GM18502 (cell line): ENCODE results near the gene FCER2.

Experiments
- ATAC-seq: cut with Tn5 transposase; IDR thresholded peaks from one replicate; pipeline ENCODE4 v1.9.1; 2021; ENCODE audit warnings: mild to moderate bottlenecking; ENCODE audit not compliant: unreplicated experiment, poor library complexity

Gene FCER2

DNA sequence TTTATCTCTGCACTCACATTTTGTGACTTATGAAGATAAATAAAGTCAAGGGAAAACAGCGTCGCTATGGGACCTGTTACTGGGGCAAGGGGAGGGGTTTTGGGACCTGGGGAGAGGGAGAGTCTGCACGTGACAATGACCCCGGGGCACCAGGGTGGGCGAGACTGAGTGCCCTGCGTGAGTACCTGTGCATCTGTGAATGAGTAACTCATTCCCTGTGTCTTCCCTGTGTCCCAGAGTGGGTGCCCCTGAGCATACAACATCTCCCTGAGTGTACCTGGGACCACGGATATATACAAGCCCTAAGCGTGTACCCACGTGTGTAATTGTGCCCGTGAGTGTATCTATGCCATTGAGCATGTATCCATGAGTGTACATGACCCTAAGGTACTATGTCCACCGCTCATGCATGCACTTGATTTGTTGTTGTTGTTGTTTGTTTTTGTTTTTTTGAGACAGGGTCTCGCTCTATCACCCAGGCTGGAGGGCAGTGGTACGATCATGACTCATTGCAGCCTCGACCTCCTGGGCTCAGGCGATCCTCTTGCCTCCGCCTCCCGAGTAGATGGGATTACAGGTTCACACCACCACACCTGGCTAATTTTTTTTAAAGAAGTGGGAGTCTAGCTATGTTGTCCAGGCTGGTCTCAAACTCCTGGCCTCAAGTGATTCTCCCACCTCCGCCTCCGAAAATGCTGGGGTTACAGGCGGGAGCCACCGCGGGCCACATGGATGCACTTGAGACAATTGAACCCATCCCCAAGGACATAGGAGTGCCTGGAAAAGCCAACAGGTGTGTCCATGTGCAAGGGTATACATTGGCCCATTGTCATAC, 21.9 kb downstream of the FCER2 start:
- ATAC-seq: no peak

DNA sequence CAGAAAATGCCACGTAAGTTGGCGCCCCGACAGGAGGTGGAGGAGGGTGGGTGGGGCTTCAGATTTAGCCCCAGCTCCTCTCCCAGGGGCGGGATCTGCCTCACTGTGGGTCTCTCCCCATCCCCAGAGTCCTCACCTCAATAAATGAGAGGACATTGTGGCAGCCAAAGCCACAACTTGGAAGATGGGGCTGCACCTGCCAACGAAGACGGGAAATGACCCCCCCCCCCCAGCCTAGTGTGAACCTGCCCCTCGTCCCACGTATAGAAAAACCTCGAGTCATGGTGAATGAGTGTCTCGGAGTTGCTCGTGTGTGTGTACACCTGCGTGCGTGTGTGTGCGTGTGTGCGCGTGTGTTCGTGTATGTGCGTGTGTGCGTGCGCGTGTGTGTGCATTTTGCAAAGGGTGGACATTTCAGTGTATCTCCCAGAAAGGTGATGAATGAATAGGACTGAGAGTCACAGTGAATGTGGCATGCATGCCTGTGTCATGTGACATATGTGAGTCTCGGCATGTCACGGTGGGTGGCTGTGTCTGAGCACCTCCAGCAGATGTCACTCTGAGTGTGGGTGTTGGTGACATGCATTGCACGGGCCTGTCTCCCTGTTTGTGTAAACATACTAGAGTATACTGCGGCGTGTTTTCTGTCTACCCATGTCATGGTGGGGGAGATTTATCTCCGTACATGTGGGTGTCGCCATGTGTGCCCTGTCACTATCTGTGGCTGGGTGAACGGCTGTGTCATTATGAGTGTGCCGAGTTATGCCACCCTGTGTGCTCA, 22.8 kb downstream of the FCER2 start:
- ATAC-seq: no peak

DNA sequence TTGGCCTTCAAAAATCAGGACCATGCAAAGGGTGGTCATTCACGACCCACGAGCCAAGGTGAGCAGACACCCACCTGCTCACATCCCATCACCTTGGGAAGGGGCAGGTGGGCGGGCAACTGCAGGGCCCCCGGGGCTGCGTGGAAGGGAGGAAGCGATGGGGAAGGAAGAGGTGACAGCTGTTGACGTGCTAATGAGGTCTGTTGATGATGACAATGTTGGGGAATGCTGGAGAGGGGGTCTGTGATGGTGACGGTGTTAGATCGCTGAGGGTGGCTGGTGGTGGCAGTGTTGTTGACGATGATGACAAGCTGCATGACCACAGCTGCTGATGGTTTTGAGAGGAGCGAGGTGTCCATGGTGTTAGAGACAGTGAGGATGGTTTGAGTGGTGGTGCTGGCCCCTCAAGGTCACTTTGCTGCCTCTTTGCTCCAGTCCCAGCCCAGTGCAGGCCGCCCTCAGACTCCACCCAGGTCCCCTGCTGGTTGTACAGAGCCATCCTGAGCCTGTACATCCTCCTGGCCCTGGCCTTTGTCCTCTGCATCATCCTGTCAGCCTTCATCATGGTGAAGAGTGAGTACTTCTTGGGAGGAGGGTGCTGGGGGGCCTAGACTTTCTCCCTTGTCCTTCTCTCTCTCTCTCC, 24.1 kb downstream of the FCER2 start:
- ATAC-seq: no peak

DNA sequence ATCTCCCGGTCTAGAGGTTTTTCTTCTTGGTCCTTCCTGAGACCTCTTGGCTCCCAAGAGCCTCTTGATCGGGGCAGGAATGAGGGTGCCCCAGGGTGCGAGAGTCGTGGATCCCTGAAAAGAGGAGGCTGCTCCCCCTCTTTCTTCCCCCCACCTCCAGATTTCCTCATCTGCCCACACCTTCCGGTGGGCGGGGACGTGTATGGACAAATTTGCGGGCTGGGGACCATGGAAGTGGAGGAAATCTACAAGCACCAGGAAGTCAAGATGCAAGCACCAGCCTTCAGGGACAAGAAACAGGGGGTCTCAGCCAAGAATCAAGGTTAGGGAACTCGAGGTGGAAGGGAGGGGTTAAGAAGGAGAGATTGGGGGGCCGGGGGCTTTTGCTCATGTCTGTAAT, 25.1 kb downstream of the FCER2 start, which contains the start of gene MCEMP1:
Gene MCEMP1, plus strand, starts transcription at position 237 of the 400 bp plus-strand sequence. Its CDS starts 31 bp downstream, at position 268.
- ATAC-seq: no peak

DNA sequence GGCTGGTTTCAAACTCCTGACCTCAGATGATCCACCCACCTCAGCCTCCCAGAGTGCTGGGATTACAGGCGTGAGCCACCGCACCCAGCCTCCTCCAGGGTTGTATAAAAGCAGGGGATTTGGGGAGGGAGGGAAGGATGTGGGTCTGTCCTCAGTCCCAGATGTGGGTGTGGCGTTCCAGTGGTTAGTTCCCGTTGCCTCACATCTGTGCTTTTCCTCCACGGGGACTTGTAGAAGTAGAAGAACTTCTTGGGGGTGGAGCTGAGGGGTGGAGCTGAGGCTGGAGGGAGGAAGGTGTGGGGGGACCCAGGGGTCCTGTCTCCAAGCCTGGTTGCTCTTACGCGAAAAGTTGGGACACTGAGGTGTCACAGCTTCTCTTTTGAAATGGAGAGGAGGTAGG, 25.6 kb downstream of the FCER2 start:
- no peak for ATAC-seq

DNA sequence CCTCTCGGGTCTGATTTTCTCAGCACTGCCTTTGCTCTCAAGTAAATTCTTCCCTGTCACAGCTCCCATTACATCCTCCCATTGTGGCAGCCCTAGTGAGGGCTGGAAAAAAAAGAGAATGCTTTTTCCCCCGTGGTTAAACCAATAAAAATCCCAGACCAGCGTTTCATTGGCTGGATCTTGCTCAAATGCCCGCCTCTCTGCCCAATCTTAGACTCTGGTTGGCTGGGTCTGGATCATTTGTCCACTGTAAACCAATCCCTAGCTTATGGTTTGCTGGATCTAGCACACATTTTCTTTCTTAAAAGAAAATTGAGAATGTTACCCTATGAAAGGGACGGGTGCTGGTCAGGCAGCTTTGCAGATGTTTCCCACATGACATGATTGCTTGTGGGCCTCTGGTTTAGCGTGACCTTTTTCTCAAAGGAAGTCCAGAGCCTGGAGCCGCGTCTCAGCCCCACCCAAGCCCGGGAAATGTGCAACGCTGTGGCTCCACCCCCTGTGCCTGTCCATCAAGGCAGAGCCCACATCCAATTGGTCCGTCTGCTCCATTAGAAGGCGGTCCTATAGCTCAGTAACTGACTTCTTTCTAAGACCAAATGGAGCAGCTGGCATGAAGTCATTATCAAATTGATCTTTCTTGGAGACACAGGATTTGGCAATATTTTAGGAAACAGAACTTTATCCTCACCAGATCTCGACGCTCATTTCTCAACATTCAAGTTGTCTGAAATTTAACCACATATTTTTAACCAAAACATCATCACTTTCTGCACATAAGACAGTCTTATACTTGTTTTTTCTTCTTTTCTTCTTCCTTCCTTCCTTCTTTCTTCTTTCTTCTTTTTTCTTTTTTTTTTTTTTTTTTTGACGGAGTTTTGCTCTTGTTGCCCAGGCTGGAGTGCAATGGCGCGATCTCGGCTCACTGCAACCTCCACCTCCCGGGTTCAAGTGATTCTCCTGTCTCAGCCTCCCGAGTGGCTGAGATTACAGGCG, 27.6 kb downstream of the FCER2 start:
- no peak for ATAC-seq

DNA sequence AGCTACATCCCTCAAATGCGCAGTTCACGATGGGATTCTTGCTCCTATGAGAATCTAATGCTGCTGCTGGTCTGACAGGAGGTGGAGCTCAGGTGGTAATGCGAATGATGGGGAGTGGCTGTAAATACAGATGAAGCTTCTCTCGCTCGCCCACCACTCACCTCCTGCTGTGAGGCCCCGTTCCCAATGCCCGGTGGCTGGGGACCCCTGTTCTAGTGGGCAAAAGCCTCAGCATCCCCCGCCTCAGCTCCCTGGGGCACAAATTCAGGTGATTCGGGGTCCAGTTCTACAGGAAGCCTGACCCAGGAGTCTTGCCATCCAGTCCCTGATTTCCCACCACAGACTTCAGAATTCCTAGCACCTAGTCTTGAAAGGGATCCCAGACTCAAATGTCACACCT, 29.4 kb downstream of the FCER2 start:
- no peak for ATAC-seq

DNA sequence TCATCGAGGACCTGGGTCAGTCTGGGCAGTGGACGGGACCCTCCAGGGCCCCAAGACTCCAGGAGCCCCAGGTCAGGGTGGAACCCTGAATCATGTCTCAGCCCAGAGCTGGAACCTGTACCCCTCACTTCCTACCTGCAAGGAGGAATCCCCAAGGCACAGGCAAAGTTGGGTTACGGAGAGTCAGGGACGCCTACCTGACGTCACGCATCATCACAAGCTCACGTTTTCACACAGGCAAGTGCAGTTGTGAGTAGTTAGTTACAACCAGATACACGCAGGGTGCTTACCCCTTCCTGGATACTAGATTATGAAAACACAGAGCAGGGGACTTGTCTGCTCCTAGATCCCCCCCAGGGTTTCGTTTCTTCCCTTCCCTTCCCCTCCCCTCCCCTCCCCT, 31.1 kb downstream of the FCER2 start:
- no peak for ATAC-seq

DNA sequence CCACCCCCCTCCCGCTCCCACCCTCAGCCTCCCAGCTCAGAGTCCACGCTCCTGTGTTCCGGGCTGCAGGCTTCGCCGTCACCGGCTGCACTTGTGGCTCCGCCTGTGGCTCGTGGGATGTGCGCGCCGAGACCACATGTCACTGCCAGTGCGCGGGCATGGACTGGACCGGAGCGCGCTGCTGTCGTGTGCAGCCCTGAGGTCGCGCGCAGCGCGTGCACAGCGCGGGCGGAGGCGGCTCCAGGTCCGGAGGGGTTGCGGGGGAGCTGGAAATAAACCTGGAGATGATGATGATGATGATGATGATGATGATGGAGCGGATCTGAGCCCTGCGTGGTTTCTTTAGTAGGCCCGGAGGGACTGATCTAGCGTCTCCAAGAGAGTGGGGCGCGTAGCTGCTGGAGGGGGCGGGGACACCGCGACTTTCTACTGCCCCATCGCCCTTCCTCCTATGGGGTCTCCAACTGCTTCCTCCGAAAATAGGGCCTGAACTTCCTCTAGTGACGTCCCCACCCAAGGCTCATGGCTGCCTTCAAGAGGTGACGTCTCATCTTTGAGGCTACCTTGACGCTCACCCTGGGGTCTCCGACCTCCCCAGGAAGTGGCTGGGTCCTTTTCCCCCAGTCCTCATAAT, 31.7 kb downstream of the FCER2 start:
- no peak for ATAC-seq

DNA sequence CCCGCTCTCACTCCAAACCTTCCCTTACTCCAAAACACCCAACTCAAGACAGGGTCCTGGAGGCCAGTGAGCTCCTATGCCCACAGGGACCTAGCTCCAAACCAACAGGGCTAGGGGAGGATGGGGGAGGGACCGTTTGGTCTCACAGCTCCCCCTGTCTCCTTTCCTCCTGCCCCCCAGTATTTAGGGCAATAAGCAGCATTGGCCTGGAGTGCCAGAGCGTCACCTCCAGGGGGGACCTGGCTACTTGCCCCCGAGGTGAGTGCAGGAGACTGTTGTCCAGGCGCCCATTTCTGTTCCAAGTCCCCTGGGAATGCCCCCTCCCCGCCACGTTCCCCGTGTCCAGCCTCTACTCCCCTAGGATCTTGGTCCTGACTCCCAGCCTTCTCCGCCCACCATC, 32.3 kb downstream of the FCER2 start:
- no peak for ATAC-seq

DNA sequence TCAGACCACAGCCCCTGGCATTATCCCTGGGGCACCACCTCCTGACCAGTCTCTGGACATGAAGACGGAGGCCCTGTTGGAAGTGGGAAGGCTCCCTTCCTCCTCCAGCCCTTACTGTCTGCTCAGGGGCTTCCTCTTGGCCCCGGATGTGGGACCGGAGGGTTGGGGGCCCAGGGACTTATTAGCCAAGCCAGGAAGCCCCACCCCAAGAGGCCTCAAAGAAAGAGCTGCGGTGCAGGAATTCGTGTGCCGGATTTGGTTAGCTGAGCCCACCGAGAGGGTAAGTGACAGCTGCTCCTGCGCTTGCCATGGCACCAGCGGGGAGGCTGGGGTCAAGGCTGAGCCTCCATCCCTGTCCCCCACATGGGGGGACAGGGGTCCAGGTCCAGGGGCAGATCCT, 33.1 kb downstream of the FCER2 start, which contains the start of gene RETN:
Gene RETN, plus strand, starts transcription at position 208 of the 400 bp plus-strand sequence. CDS start 278 bp downstream, outside the sequence.
- ATAC-seq: no peak

DNA sequence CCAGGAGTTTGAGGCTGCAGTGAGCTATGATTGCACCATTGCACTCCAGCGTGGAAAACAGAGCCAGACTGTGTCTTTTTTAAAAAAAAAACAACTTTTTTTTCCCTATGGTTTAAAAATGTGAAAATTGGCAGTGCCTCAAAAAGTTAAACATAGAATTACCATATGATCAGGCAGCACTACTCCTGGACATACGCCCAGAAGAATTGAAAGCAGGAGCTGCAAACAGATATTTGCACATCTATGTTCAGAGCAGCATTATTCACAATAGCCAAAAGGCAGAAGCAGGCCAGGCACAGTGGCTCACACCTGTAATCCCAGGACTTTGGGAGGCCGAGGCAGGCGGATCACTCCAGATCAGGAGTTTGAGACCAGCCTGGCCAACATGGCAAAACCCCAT, 36.9 kb downstream of the FCER2 start:
- no peak for ATAC-seq

DNA sequence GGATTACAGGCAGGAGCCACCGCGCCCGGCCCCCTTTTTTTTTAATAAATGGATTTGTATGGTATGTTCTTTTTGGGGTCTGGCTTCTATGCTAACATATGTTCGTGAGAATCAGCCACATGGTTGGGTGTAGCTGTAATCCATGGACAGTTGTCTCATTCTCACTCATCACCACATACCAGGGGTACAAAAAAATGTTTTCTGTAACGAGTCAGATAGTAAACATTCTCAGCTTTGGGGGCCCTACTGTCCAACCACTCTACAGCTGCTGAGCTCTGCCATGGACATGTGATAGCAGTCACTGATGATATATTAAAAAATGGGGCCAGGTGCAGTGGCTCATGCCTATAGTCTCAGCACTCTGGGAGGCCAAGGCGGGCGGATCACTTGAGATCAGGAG, 38.2 kb downstream of the FCER2 start:
- ATAC-seq: no peak

DNA sequence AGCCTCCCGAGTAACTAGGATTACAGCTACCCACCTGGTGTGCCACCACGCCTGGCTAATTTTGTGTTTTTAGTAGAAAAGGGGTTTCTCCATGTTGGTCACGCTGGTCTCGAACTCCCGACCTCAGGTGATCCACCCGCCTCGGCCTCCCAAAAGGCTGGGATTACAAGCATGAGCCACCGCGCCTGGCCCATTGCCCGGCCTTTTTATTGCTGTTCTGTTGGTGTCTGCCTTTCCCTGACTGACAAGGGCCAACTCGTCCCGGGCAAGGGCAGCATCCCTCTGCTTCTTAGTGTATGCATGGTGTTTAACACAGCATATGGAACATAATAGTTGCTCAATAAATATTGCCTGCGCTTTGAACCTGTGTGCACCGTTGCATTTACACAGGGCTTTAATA, 39.3 kb downstream of the FCER2 start:
- ATAC-seq: no peak

DNA sequence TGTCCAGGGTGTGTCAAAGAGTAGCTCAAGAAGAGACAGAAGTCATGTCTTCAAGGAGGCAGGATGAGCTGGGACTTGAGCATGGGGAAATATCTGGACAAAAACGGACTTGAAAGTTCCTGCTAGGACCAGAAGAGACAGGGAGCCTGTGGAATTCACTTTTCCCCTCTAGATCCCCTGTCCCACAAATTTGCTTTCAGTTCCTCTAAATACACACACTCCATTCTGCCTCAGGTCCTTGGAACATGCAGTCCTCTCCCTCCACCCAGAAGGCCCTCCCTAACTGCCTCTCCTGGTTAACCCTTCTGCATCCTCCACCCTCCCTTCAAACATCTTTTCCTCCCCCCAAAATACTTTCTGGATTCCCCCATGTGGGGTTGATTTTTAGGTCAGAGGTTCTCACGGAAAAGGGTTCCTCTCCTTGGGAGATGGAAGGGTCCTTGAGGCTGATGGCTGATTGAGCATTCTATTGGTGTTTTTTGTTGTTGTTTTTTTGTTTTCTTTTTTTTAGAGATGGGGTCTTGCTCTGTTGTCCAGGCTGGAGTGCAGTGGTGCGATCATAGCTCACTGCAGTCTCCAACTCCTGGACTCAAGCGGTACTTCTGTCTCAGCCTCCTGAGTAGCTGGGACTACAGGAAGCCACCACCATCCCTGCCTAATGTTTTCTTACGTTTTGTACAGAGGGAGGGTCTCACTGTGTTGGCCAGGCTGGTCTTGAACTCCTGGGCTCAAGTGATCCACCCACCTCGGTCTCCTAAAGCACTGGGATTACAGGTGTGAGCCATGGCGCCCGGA, 40.0 kb downstream of the FCER2 start:
- no peak for ATAC-seq

DNA sequence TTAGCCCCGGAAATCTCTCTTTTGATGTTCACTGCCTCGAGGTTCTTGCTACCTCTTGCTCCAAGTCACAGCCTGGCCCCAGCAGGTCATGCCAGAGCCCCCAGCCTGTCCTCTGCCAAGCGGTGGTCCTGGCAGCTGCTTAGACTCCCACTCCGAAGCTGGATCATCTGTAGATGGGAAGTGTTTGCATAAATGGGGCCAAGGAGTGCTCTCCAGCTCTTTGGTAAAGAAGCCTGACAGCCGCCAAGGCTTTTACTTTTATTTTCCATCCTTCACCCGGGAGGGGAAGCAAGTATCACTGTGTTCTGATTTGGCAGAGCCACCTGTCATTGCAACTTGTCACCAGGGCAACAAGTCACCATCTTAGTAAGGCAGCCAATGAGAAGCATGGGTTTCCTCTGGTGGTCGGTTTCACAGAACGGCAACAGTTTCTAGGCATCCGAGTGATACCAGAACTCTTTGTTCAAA, 43.7 kb downstream of the FCER2 start:
- peak; percentile 73 for ATAC-seq

DNA sequence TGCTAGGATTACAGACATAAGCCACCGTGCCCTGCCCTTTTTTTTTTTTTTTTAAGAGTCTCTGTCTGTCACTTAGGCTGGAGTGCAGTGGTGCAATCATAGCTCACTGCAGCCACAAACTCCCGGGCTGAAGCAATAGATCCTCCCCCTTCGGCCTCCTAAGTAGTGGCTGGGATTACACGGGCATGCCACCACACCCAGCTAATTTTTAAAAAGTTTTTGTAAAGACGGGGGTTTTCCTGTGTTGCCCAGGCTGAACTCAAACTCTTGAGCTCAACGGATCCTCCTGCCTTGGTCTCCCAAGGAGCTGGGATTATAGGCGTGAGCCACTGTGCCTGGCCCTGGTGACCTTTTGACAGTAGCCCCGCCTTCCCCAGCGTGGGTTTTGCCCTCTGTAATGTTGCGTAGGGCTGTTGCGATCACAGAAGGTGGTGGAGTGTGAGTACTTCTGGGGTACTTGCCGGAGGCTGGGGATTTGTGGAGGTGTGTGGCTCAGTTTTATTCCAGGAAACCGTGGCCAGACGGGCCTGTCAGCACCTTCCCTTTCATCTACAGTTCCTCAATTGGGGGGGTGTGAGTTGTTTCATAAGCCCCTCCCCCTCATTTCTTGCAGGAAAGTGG, 44.7 kb downstream of the FCER2 start:
- no peak for ATAC-seq

DNA sequence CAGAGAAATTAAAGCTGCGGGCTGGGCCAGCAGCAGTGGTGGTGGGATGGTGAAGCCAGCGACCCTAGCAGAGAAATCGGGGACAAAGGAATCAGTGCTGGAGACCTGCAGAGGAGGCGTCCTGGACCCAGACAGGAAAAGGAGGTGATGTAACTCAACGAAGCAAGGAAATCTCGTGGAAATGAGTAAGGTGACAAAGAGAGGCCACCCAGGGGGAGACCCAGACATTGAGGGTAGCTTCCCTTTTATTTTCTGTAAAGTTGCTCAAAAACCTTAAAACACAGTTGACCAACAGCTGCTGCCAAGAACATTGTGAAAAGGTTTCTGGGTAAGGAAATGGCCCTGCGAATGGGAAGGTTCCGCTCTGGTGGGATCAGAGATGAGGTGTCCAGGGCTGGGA, 46.4 kb downstream of the FCER2 start:
- ATAC-seq: no peak
